Endodermal cell (in vitro differentiated cells): ENCODE measurements around the gene GAA. TPM values are rescaled to one million over a fixed set of nuclear protein-coding genes. Genes with fewer than 3 reads are reported as not detected.

Source experiments
- DNase-seq: peaks from one replicate; pipeline ENCODE4 v3.0.0-alpha.2; 2017
- H3K27ac ChIP-seq: 2 replicates; pipeline ENCODE4 v1.5.1; 2013; ENCODE audit warnings: mild to moderate bottlenecking, low read depth, low read length, moderate library complexity
- H3K27me3 ChIP-seq: 2 replicates; pipeline ENCODE4 v1.6.1; 2013; ENCODE audit warnings: mild to moderate bottlenecking, low read length, moderate library complexity; ENCODE audit not compliant: insufficient read depth, control insufficient read depth, poor library complexity, severe bottlenecking
- H3K36me3 ChIP-seq: 2 replicates; pipeline ENCODE4 v1.7.0; 2013; ENCODE audit warnings: mild to moderate bottlenecking, low read length, moderate library complexity; ENCODE audit not compliant: control insufficient read depth, insufficient read depth
- H3K4me1 ChIP-seq: one replicate; pipeline ENCODE4 v1.7.0; 2013; ENCODE audit warnings: low read length; ENCODE audit not compliant: control insufficient read depth, insufficient read depth
- H3K4me3 ChIP-seq: 2 replicates; pipeline ENCODE4 v1.5.1; 2013; ENCODE audit warnings: mild to moderate bottlenecking, low read length, moderate library complexity
- H3K9ac ChIP-seq: 2 replicates; pipeline ENCODE4 v1.6.1; 2013; ENCODE audit warnings: mild to moderate bottlenecking, low read length, moderate library complexity; ENCODE audit not compliant: poor library complexity, severe bottlenecking; ENCODE audit errors: extremely low read depth
- H3K9me3 ChIP-seq: 2 replicates; pipeline ENCODE4 v1.6.1; 2013; ENCODE audit warnings: mild to moderate bottlenecking, low read length, moderate library complexity; ENCODE audit not compliant: control insufficient read depth
- H3K27ac Mint-ChIP-seq: 2 replicates; pipeline ENCODE4 v1.8.0; 2020; ENCODE audit warnings: mixed read lengths
- H3K27me3 Mint-ChIP-seq: 2 replicates; pipeline ENCODE4 v1.8.0; 2021; ENCODE audit warnings: mild to moderate bottlenecking, mixed read lengths; ENCODE audit not compliant: insufficient read depth
- H3K36me3 Mint-ChIP-seq: 2 replicates; pipeline ENCODE4 v1.8.0; 2020; ENCODE audit warnings: low read depth, mixed read lengths
- H3K4me1 Mint-ChIP-seq: 2 replicates; pipeline ENCODE4 v1.8.0; 2020; ENCODE audit warnings: mixed read lengths
- H3K4me3 Mint-ChIP-seq: 2 replicates; pipeline ENCODE4 v1.8.0; 2020; ENCODE audit warnings: mild to moderate bottlenecking, moderate library complexity, mixed read lengths
- H3K9me3 Mint-ChIP-seq: 2 replicates; pipeline ENCODE4 v1.8.0; 2020; ENCODE audit warnings: mild to moderate bottlenecking, mixed read lengths
- CTCF ChIP-seq: fragments of 200-600 bp; sonication (generic); conservative IDR thresholded peaks from 2 replicates; pipeline ENCODE4 v1.5.0; 2021; ENCODE audit warnings: antibody characterized with exemption, mild to moderate bottlenecking
- WGBS, 2 experiments: methylation state at CpG; one replicate each; pipeline versions ENCODE4 v1.1.5 to v1.1.7; 2013; ENCODE audit warnings: missing lambda C conversion rate in 2 of 2, mixed read lengths in 1 of 2; ENCODE audit not compliant: insufficient coverage in 1 of 2, insufficient read length in 1 of 2; 5-methylcytosine and 5-hydroxymethylcytosine counted together
- total RNA-seq, 2 donors: library from RNA; stranded (reverse); fragmentation: NEBNext Ultra II Directional in 1 of 2; extraction: Animal tissue kit (Norgen Biotek cat#: 25700) in 1 of 2; gene quantifications; 2 replicates in 1 of 2; 3 replicates in 1 of 2; pipeline ENCODE4 v1.2.1, GENCODE V29; 2021

Gene GAA
- total RNA-seq, 2 donors from 2014 or later: 46.4 to 72.3 TPM

GRCh38 chr17:80123791-80124190 lies 22.4 kb downstream of the GAA start:
- Mint-ChIP-seq H3K4me1 (peaks cover 11% of the 10 kb centered on the region), H3K9me3 (no peaks in the 10 kb centered on the region), H3K27me3 (no peaks in the 10 kb centered on the region), H3K27ac (peak overlapping the region; percentile 85), H3K4me3 (no peak overlapping the region), H3K36me3 (no peaks in the 10 kb centered on the region)
- Histone ChIP-seq H3K9ac (no peak overlapping the region), H3K36me3 (no peaks in the 10 kb centered on the region), H3K4me1 (peaks cover 6% of the 10 kb centered on the region), H3K9me3 (no peaks in the 10 kb centered on the region), H3K4me3 (no peak overlapping the region), H3K27me3 (no peaks in the 10 kb centered on the region), H3K27ac (peak overlapping the region; percentile 12)
- TF ChIP-seq CTCF: no peak
- 81 to 88% methylated on average over 15 of the region's 15 CpGs for WGBS, 2 experiments
- DNase-seq: no peak

GRCh38 chr17:80124351-80124981 lies 23.1 kb downstream of the GAA start:
- no peak overlapping the region for H3K4me3 Mint-ChIP-seq
- peak overlapping the region; percentile 85 for H3K27ac Mint-ChIP-seq

GRCh38 chr17:80125656-80126448 lies 24.5 kb downstream of the GAA start:
- DNase-seq: no peak
- H3K27me3 Mint-ChIP-seq: no peaks in the 10 kb centered on the region
- H3K27ac ChIP-seq: no peak overlapping the region
- no peak overlapping the region for H3K4me3 Mint-ChIP-seq
- H3K9me3 Mint-ChIP-seq: no peaks in the 10 kb centered on the region
- no peak overlapping the region for H3K9ac ChIP-seq
- H3K36me3 Mint-ChIP-seq: no peaks in the 10 kb centered on the region
- 93 to 94% methylated on average over 10 to 14 of the region's 14 CpGs for WGBS, 2 experiments
- no peaks in the 10 kb centered on the region for H3K9me3 ChIP-seq
- H3K4me3 ChIP-seq: no peak overlapping the region
- no peaks in the 10 kb centered on the region for H3K36me3 ChIP-seq
- H3K27me3 ChIP-seq: no peaks in the 10 kb centered on the region
- H3K27ac Mint-ChIP-seq: no peak overlapping the region
- peaks cover 6% of the 10 kb centered on the region for H3K4me1 ChIP-seq
- peaks cover 12% of the 10 kb centered on the region for H3K4me1 Mint-ChIP-seq
- no peak for TF ChIP-seq CTCF

More at GRCh38 chr17:80124351-80124981, 23.1 kb downstream of the GAA start:
- peak; percentile 94 for DNase-seq
- Histone ChIP-seq H3K4me1 (peaks cover 6% of the 10 kb centered on the region), H3K27ac (peak overlapping the region; percentile 12), H3K4me3 (no peak overlapping the region), H3K36me3 (no peaks in the 10 kb centered on the region), H3K27me3 (no peaks in the 10 kb centered on the region), H3K9me3 (no peaks in the 10 kb centered on the region), H3K9ac (no peak overlapping the region)
- Mint-ChIP-seq H3K4me1 (peaks cover 12% of the 10 kb centered on the region), H3K27me3 (no peaks in the 10 kb centered on the region), H3K36me3 (no peaks in the 10 kb centered on the region), H3K9me3 (no peaks in the 10 kb centered on the region)
- WGBS, 2 experiments: 74 to 79% methylated on average over 13 to 14 of the region's 15 CpGs
- TF ChIP-seq CTCF: peak; percentile 93
